ENCODE results near the gene HIGD1A.

DNA sequence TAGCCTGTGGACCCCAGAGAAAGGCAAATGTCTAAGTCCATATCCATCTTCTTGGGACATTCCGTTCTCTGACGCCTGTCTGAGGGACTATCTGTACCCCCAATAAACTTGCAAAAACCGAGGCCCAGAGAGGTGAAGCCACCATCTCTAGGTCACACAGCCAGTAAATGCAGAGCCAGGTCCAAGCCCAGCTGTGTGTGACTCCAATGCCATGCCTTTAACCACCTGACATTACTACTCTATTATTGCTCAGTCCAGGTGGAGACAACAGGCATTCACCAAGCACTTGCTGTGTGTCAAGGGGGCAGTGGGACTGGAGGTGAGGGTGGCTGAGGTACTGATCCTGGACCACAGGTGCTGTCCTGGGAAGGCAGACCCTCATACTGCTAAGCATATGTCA is 46.0 kb upstream of the HIGD1A start:
- TF ChIP-seq CTCF (IDR thresholded peaks at IDR 0.05; ENCODE audit: low read depth, low read length, poor library complexity, severe bottlenecking) (no peak), EZH2phosphoT487 (IDR thresholded peaks at IDR 0.05; ENCODE audit: borderline replicate concordance, low read length) (no peak)
